Inflammatory macrophage treated with lipopolysaccharide for 4 hours (primary cell): ENCODE results near the gene LYG2.
A peak's percentile ranks its signal among the peaks of the same experiment; 100 is the strongest.
"Not testable (repeated sequence)": the region's sequence is repeated elsewhere in the genome, so short reads cannot be mapped to it uniquely, and the experiment has no call there.

Experiments
- DNase-seq: peaks from one replicate; pipeline ENCODE4 v3.0.0-alpha.2; 2020

Gene LYG2

GRCh38 chr2:99200076-99200800 is 55.2 kb downstream of the LYG2 start:
- peak; percentile 59 for DNase-seq

- DNase-seq: no peak
Observed at GRCh38 chr2:99198103-99198841, 57.2 kb downstream of the LYG2 start.

- not testable (repeated sequence) for DNase-seq
Observed at GRCh38 chr2:99192364-99192763, 63.1 kb downstream of the LYG2 start.
